Tibial nerve (tissue), 4 donors: Measurements from ENCODE around the gene ENKD1. TPM values are rescaled to one million over a fixed set of nuclear protein-coding genes. Genes with fewer than 3 reads are reported as not detected.
A peak's percentile ranks its signal among the peaks of the same experiment; 100 is the strongest.

ENCODE experiments used
- DNase-seq, 2 donors: peaks; one replicate each; pipeline ENCODE4 v3.0.0-alpha.2; 2019; ENCODE audit warnings: low spot score in 2 of 2
- H3K27ac ChIP-seq, 4 donors: fragments of 200-600 bp; sonication (generic) in 3 of 4; one replicate each; pipeline ENCODE4 v1.5.1; 2017 to 2019; ENCODE audit warnings: mild to moderate bottlenecking in 1 of 4
- H3K27me3 ChIP-seq, 2 donors: fragments of 200-600 bp; sonication (generic) in 1 of 2; one replicate each; pipeline versions ENCODE4 v1.5.1 to v1.6.0; 2017 to 2019
- H3K36me3 ChIP-seq, 3 donors: fragments of 200-600 bp; sonication (generic); one replicate each; pipeline ENCODE4 v1.5.1; 2018 to 2019
- H3K4me1 ChIP-seq, 4 donors: fragments of 200-600 bp; sonication (generic) in 3 of 4; one replicate each; pipeline ENCODE4 v1.5.1; 2017 to 2019
- H3K4me3 ChIP-seq, 4 donors: fragments of 200-600 bp; sonication (generic) in 3 of 4; one replicate each; pipeline ENCODE4 v1.5.1; 2017 to 2019; ENCODE audit warnings: mild to moderate bottlenecking in 1 of 4, moderate library complexity in 1 of 4
- H3K9me3 ChIP-seq, 4 donors: fragments of 200-600 bp; sonication (generic) in 3 of 4; one replicate each; pipeline ENCODE4 v1.5.1; 2017 to 2019
- CTCF ChIP-seq, 5 experiments: fragments of 200-600 bp in 3 of 5; fragments of 450-650 bp in 2 of 5; sonication (generic) in 3 of 5; IDR thresholded peaks; one replicate each; pipeline ENCODE4 v1.5.1; 2016 to 2019; ENCODE audit warnings: antibody characterized with exemption in 5 of 5, mild to moderate bottlenecking in 3 of 5, moderate library complexity in 2 of 5
- EP300 ChIP-seq, 2 donors: sonication (generic); formaldehyde crosslinking; IDR thresholded peaks; one replicate each; pipeline ENCODE4 v1.6.1; 2017; ENCODE audit warnings: antibody characterized with exemption in 2 of 2, mild to moderate bottlenecking in 1 of 2
- POLR2A ChIP-seq, 2 donors: fragments of 450-650 bp; IDR thresholded peaks; one replicate each; pipeline ENCODE4 v1.6.1; 2017; ENCODE audit warnings: antibody characterized with exemption in 2 of 2, mild to moderate bottlenecking in 2 of 2, moderate library complexity in 2 of 2
- WGBS, 2 donors: methylation state at CpG; one replicate each; pipeline ENCODE4 v1.1.5; 2018; 5-methylcytosine and 5-hydroxymethylcytosine counted together
- total RNA-seq, 4 donors: library from RNA; depleted of rRNA; stranded (reverse); fragments of >200 nt; gene quantifications; one replicate each; pipeline ENCODE4 v1.1.0, GENCODE V29; 2016

The ENKD1 gene
- total RNA-seq, 4 donors from 2014 or later: 32.6 to 53.8 (median 45.6) TPM

- TF ChIP-seq CTCF (IDR thresholded peaks at IDR 0.05) (peak; percentile 48 to 70 (median 63)), POLR2A (IDR thresholded peaks at IDR 0.05) (no peak)
- 45 to 48% methylated on average over 8 to 13 of the region's 13 CpGs for WGBS, 2 donors
- Histone ChIP-seq H3K4me3 (no peak overlapping the region), H3K9me3 (no peaks in the 10 kb centered on the region), H3K36me3 (peaks cover 0 to 10% (median 0%) of the 10 kb centered on the region in 3 donors), H3K27ac (peak overlapping the region; percentile 56 to 91 (median 76)), H3K4me1 (peaks cover 0 to 47% (median 19%) of the 10 kb centered on the region in 4 donors), H3K27me3 (no peaks in the 10 kb centered on the region)
- peak in 1 of 2 donors; percentile 59 for DNase-seq
Observed at GRCh38 chr16:67672739-67673662, 6.5 kb upstream of the ENKD1 start.

- peaks cover 0 to 4% (median 0%) of the 10 kb centered on the region in 3 donors for H3K36me3 ChIP-seq
- no peak for DNase-seq
- H3K4me3 ChIP-seq: no peak overlapping the region
- 40 to 55% methylated on average over 4 of the region's 4 CpGs for WGBS, 2 donors
- no peaks in the 10 kb centered on the region for H3K9me3 ChIP-seq
- H3K27me3 ChIP-seq: no peaks in the 10 kb centered on the region
- H3K4me1 ChIP-seq: peaks cover 0 to 54% (median 26%) of the 10 kb centered on the region in 4 donors
- peak overlapping the region in 1 of 4 donors; percentile 83 for H3K27ac ChIP-seq
- TF ChIP-seq POLR2A (IDR thresholded peaks at IDR 0.05) (no peak), CTCF (IDR thresholded peaks at IDR 0.05) (no peak), EP300 (IDR thresholded peaks at IDR 0.05) (no peak)
Observed at GRCh38 chr16:67672306-67672705, 5.8 kb upstream of the ENKD1 start.

- WGBS, 2 donors: 84 to 88% methylated on average over 10 of the region's 10 CpGs
- Histone ChIP-seq H3K36me3 (peaks cover 0 to 6% (median 0%) of the 10 kb centered on the region in 3 donors), H3K4me1 (peaks cover 0 to 57% (median 41%) of the 10 kb centered on the region in 4 donors), H3K27me3 (no peaks in the 10 kb centered on the region), H3K27ac (no peak overlapping the region), H3K9me3 (no peaks in the 10 kb centered on the region), H3K4me3 (no peak overlapping the region)
- no peak for DNase-seq
- TF ChIP-seq CTCF (IDR thresholded peaks at IDR 0.05) (no peak), POLR2A (IDR thresholded peaks at IDR 0.05) (no peak), EP300 (IDR thresholded peaks at IDR 0.05) (no peak)
Observed at GRCh38 chr16:67669499-67670101, 3.0 kb upstream of the ENKD1 start.

- no peak for DNase-seq
- H3K27ac ChIP-seq: peak overlapping the region in 2 of 4 donors; percentile 90 to 95
- no peaks in the 10 kb centered on the region for H3K27me3 ChIP-seq
- peaks cover 0 to 51% (median 33%) of the 10 kb centered on the region in 4 donors for H3K4me1 ChIP-seq
- TF ChIP-seq EP300 (IDR thresholded peaks at IDR 0.05) (no peak), CTCF (IDR thresholded peaks at IDR 0.05) (peak in 1 of 5 experiments; percentile 25), POLR2A (IDR thresholded peaks at IDR 0.05) (no peak)
- no peak overlapping the region for H3K4me3 ChIP-seq
- no peaks in the 10 kb centered on the region for H3K9me3 ChIP-seq
- peaks cover 0 to 14% (median 0%) of the 10 kb centered on the region in 3 donors for H3K36me3 ChIP-seq
- 80 to 86% methylated on average over 4 to 6 of the region's 6 CpGs for WGBS, 2 donors
Observed at GRCh38 chr16:67668495-67669157, 2.1 kb upstream of the ENKD1 start.
